A549 (cell line): ENCODE measurements around the gene GPR50. TPM values are rescaled to one million over a fixed set of nuclear protein-coding genes. Genes with fewer than 3 reads are reported as not detected.

Source experiments
- ATAC-seq, 2 experiments: fragments of 200-7000 bp in 1 of 2; fragments of >200 bp in 1 of 2; cut with Nextera tagmentation in 1 of 2; cut with Tn5 transposase in 1 of 2; 3 replicates each; pipeline versions ENCODE4 v1.8.0 to v1.9.1; 2018 to 2020; ENCODE audit warnings: mild to moderate bottlenecking in 1 of 2, moderate library complexity in 1 of 2
- CTCF ChIA-PET: fragments of 300-600 bp; sonication (Branson Sonifier 250); formaldehyde crosslinking; extraction: SDS; loops from one replicate; lab custom pipeline; 2021; ENCODE audit warnings: antibody characterized with exemption, inconsistent platforms; lab: Yijun Ruan, JAX
- POLR2A ChIA-PET: fragments of 350-600 bp; formaldehyde crosslinking; extraction: SDS; loops from one replicate; lab custom pipeline; 2021; ENCODE audit warnings: antibody characterized with exemption, inconsistent platforms; lab: Yijun Ruan, JAX
- DNase-seq, 2 experiments: peaks; one replicate each; pipeline versions ENCODE4 v3.0.0 to v3.0.0-alpha.2; 2011 to 2016; ENCODE audit warnings: low read depth in 1 of 2, low spot score in 1 of 2
- FAIRE-seq: peaks from 2 replicates; lab custom pipeline; 2011; peaks lifted over from hg19 to GRCh38; lab: Jason Lieb, UNC
- H3K27ac ChIP-seq, 2 experiments: fragments of >200 bp; sonication (Bioruptor Twin); formaldehyde crosslinking; 3 replicates each; pipeline ENCODE4 v1.5.1; 2016 to 2017
- H3K4me1 ChIP-seq: fragments of >200 bp; sonication (Bioruptor Twin); formaldehyde crosslinking; 3 replicates; pipeline ENCODE4 v1.6.1; 2016
- H3K4me2 ChIP-seq: fragments of >200 bp; sonication (Bioruptor Twin); formaldehyde crosslinking; 3 replicates; pipeline ENCODE4 v1.6.1; 2016
- H3K4me3 ChIP-seq: fragments of >200 bp; sonication (Bioruptor Twin); formaldehyde crosslinking; 3 replicates; pipeline ENCODE4 v1.5.1; 2016
- H3K9me3 ChIP-seq: fragments of >200 bp; sonication (Bioruptor Twin); formaldehyde crosslinking; 3 replicates; pipeline ENCODE4 v1.6.1; 2016
- CBX2 ChIP-seq: fragments of 200-600 bp; sonication (generic); IDR thresholded peaks from 2 replicates; pipeline ENCODE4 v1.6.1; 2016; ENCODE audit warnings: low read depth, mild to moderate bottlenecking, borderline replicate concordance
- CBX8 ChIP-seq: fragments of 200-600 bp; sonication (generic); IDR thresholded peaks from 2 replicates; pipeline ENCODE4 v1.6.1; 2016
- FOSB ChIP-seq: fragments of 250-450 bp; sonication (Bioruptor Pico); IDR thresholded peaks from 2 replicates; pipeline ENCODE4 v1.5.0; 2020; ENCODE audit warnings: mild to moderate bottlenecking, moderate library complexity
- HDAC2 ChIP-seq: fragments of 200-600 bp; sonication (generic); IDR thresholded peaks from 2 replicates; pipeline ENCODE4 v1.6.1; 2016
- HEYL ChIP-seq: fragments of 250-450 bp; sonication (Bioruptor Pico); IDR thresholded peaks from 2 replicates; pipeline ENCODE4 v1.8.0; 2021; ENCODE audit warnings: mild to moderate bottlenecking, moderate library complexity
- HMGXB4 ChIP-seq: fragments of 250-450 bp; sonication (Bioruptor Pico); IDR thresholded peaks from 2 replicates; pipeline ENCODE4 v1.5.0; 2021; ENCODE audit warnings: mild to moderate bottlenecking, moderate library complexity, borderline replicate concordance
- JUN ChIP-seq, 2 experiments: fragments of >200 bp; sonication (Bioruptor Twin); formaldehyde crosslinking; IDR thresholded peaks; 2 replicates in 1 of 2; 3 replicates in 1 of 2; pipeline ENCODE4 v1.6.1; 2016 to 2017
- KDM5A ChIP-seq: fragments of 200-600 bp; sonication (generic); IDR thresholded peaks from 2 replicates; pipeline ENCODE4 v1.6.1; 2016; ENCODE audit warnings: antibody characterized with exemption, mild to moderate bottlenecking
- MAFK ChIP-seq: fragments of 450-650 bp; IDR thresholded peaks from 2 replicates; pipeline ENCODE4 v1.6.1; 2014; ENCODE audit not compliant: partially characterized antibody
- NFE2L2 ChIP-seq: fragments of 150-350 bp; conservative IDR thresholded peaks from 2 replicates; pipeline ENCODE4 v1.6.1; 2014; ENCODE audit warnings: low read length
- NR3C1 ChIP-seq: fragments of >200 bp; sonication (Bioruptor Twin); formaldehyde crosslinking; IDR thresholded peaks from 3 replicates; pipeline ENCODE4 v1.6.1; 2017
- PHF8 ChIP-seq: fragments of 200-600 bp; sonication (generic); IDR thresholded peaks from 2 replicates; pipeline ENCODE4 v1.6.1; 2016; ENCODE audit warnings: low read depth, mild to moderate bottlenecking, antibody characterized with exemption, moderate library complexity, borderline replicate concordance
- POLR2A ChIP-seq: IDR thresholded peaks from 2 replicates; pipeline ENCODE4 v1.6.1; 2012; ENCODE audit warnings: mild to moderate bottlenecking, low read length
- RARB ChIP-seq: fragments of 250-450 bp; sonication (Bioruptor Pico); IDR thresholded peaks from 2 replicates; pipeline ENCODE4 v1.8.0; 2021; ENCODE audit warnings: mild to moderate bottlenecking, moderate library complexity
- RCOR1 ChIP-seq: fragments of 150-350 bp; IDR thresholded peaks from 2 replicates; pipeline ENCODE4 v1.6.1; 2014; ENCODE audit warnings: antibody characterized with exemption, low read length, low read depth
- RFX5 ChIP-seq: fragments of 450-650 bp; IDR thresholded peaks from 2 replicates; pipeline ENCODE4 v1.7.1; 2014; ENCODE audit warnings: antibody characterized with exemption, mild to moderate bottlenecking, moderate library complexity
- RNF2 ChIP-seq: fragments of 200-600 bp; sonication (generic); IDR thresholded peaks from 2 replicates; pipeline ENCODE4 v1.6.1; 2016; ENCODE audit warnings: low read depth, mild to moderate bottlenecking, antibody characterized with exemption, moderate library complexity, borderline replicate concordance
- ZC3H11A ChIP-seq: fragments of 450-650 bp; IDR thresholded peaks from 2 replicates; pipeline ENCODE4 v1.6.1; 2014; ENCODE audit warnings: antibody characterized with exemption, mild to moderate bottlenecking
- WGBS: methylation state at CpG from one replicate; pipeline ENCODE4 v1.1.6; 2017; ENCODE audit errors: missing lambda C conversion rate; 5-methylcytosine and 5-hydroxymethylcytosine counted together
- polyA plus RNA-seq, 4 experiments: library from polyadenylated mRNA; depleted of rRNA in 3 of 4; stranded (reverse); fragments of >200 nt; fragmentation: RNase III in 1 of 4; extraction: RNeasy Plus Mini Kit Qiagen cat#74134 plus additional on column Dnase treatment in 1 of 4; gene quantifications; 2 replicates in 3 of 4; 3 replicates in 1 of 4; pipeline ENCODE4 v1.2.3, GENCODE V29; 2011 to 2017
- TF ChIP-seq, protein P1 (sequence below): fragments of 450-650 bp; IDR thresholded peaks from 2 replicates; pipeline ENCODE4 v1.6.1; 2014; ENCODE audit warnings: antibody characterized with exemption
- TF ChIP-seq, protein P2 (sequence below): fragments of >200 bp; sonication (Bioruptor Twin); formaldehyde crosslinking; IDR thresholded peaks from 2 replicates; pipeline ENCODE4 v1.6.1; 2016
- TF ChIP-seq, protein P3 (sequence below): fragments of 250-450 bp; sonication (Bioruptor Pico); IDR thresholded peaks from 2 replicates; pipeline ENCODE4 v1.5.0; 2020; ENCODE audit warnings: low read depth, mild to moderate bottlenecking, moderate library complexity
- TF ChIP-seq, protein P4 (sequence below): IDR thresholded peaks from 2 replicates; pipeline ENCODE4 v1.6.1; 2012
- TF ChIP-seq, protein P5 (sequence below): IDR thresholded peaks from 2 replicates; pipeline ENCODE4 v1.6.1; 2012

Gene GPR50
- polyA plus RNA-seq, 2 of the 4 experiments (the other 2 are of a cell fraction), result 0.04 TPM; not detected in 1

- POLR2A ChIA-PET, result no interaction called here
- TF ChIP-seq MAFK, result no peak
- TF ChIP-seq FOSB, result no peak
- no peak for TF ChIP-seq HMGXB4 (CRISPR knock-in tag)
- TF ChIP-seq, protein P1, sequence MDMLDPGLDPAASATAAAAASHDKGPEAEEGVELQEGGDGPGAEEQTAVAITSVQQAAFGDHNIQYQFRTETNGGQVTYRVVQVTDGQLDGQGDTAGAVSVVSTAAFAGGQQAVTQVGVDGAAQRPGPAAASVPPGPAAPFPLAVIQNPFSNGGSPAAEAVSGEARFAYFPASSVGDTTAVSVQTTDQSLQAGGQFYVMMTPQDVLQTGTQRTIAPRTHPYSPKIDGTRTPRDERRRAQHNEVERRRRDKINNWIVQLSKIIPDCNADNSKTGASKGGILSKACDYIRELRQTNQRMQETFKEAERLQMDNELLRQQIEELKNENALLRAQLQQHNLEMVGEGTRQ, result no peak
- no peak for TF ChIP-seq NR3C1
- no peak for TF ChIP-seq NFE2L2
- TF ChIP-seq, protein P2, sequence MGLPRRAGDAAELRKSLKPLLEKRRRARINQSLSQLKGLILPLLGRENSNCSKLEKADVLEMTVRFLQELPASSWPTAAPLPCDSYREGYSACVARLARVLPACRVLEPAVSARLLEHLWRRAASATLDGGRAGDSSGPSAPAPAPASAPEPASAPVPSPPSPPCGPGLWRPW, result no peak
- TF ChIP-seq JUN (IDR thresholded peaks at IDR 0.05), result no peak
- TF ChIP-seq ZC3H11A, result no peak
- TF ChIP-seq RARB, result no peak
- TF ChIP-seq RFX5, result no peak
- no peak for TF ChIP-seq RNF2
- TF ChIP-seq, protein P3, sequence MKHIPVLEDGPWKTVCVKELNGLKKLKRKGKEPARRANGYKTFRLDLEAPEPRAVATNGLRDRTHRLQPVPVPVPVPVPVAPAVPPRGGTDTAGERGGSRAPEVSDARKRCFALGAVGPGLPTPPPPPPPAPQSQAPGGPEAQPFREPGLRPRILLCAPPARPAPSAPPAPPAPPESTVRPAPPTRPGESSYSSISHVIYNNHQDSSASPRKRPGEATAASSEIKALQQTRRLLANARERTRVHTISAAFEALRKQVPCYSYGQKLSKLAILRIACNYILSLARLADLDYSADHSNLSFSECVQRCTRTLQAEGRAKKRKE (CRISPR knock-in tag), result no peak
- Histone ChIP-seq H3K4me1 (no peaks in the 10 kb centered on the region), H3K27ac (no peak overlapping the region), H3K9me3 (no peaks in the 10 kb centered on the region), H3K4me2 (no peak overlapping the region), H3K4me3 (no peak overlapping the region)
- CTCF ChIA-PET, result no interaction called here
- 15% methylated on average over 5 of the region's 9 CpGs for WGBS
- FAIRE-seq (no peak), DNase-seq (no peak), ATAC-seq (no peak)
These were observed 50.6 kb downstream of the GPR50 start for GRCh38 chrX:151226941-151227340.

GRCh38 chrX:151227627-151228026 is 51.2 kb downstream of the GPR50 start:
- POLR2A ChIA-PET, result no interaction called here
- TF ChIP-seq RCOR1 (no peak), NFE2L2 (no peak), CBX8 (no peak), HEYL (CRISPR knock-in tag) (no peak), RARB (no peak), KDM5A (no peak), HDAC2 (no peak), ZC3H11A (no peak), RFX5 (no peak), PHF8 (no peak), CBX2 (no peak), POLR2A (no peak)
- TF ChIP-seq, protein P2, result no peak
- TF ChIP-seq, protein P4, sequence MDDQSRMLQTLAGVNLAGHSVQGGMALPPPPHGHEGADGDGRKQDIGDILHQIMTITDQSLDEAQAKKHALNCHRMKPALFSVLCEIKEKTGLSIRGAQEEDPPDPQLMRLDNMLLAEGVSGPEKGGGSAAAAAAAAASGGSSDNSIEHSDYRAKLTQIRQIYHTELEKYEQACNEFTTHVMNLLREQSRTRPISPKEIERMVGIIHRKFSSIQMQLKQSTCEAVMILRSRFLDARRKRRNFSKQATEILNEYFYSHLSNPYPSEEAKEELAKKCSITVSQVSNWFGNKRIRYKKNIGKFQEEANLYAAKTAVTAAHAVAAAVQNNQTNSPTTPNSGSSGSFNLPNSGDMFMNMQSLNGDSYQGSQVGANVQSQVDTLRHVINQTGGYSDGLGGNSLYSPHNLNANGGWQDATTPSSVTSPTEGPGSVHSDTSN, result no peak
- TF ChIP-seq, protein P5, sequence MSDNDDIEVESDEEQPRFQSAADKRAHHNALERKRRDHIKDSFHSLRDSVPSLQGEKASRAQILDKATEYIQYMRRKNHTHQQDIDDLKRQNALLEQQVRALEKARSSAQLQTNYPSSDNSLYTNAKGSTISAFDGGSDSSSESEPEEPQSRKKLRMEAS, result no peak
- DNase-seq, result no peak
- no peak for ATAC-seq
- Histone ChIP-seq H3K9me3 (no peaks in the 10 kb centered on the region), H3K27ac (no peak overlapping the region), H3K4me1 (no peaks in the 10 kb centered on the region), H3K4me2 (no peak overlapping the region), H3K4me3 (no peak overlapping the region)
- CTCF ChIA-PET, result no interaction called here
- FAIRE-seq, result no peak
- 55% methylated on average over 4 of the region's 30 CpGs for WGBS
